PC-3 (cell line): ENCODE data around the gene FAM3B.

ENCODE experiments used
- CTCF ChIP-seq: fragments of 300-600 bp; sonication (generic); conservative IDR thresholded peaks from 2 replicates; pipeline ENCODE4 v1.5.1; 2017; ENCODE audit warnings: antibody characterized with exemption, low read depth, mild to moderate bottlenecking, low read length
- EZH2 ChIP-seq: fragments of 300-600 bp; sonication (generic); IDR thresholded peaks from one replicate; pipeline ENCODE4 v1.6.1; 2017; ENCODE audit warnings: antibody characterized with exemption, mild to moderate bottlenecking, low read length; ENCODE audit not compliant: unreplicated experiment
- EZH2phosphoT487 ChIP-seq: fragments of 300-600 bp; sonication (generic); IDR thresholded peaks from 2 replicates; pipeline ENCODE4 v1.6.1; 2018; ENCODE audit warnings: mild to moderate bottlenecking, antibody characterized with exemption, low read length, borderline replicate concordance

- TF ChIP-seq CTCF (no peak), EZH2phosphoT487 (no peak), EZH2 (no peak)
These were observed 45.4 kb downstream of the FAM3B start, which contains the start of gene MX2 for GRCh38 chr21:41361786-41362604.
